ENCODE measurements around the gene FCGR3B.
"Not testable (repeated sequence)": the region's sequence is repeated elsewhere in the genome, so short reads cannot be mapped to it uniquely, and the experiment has no call there.

DNA sequence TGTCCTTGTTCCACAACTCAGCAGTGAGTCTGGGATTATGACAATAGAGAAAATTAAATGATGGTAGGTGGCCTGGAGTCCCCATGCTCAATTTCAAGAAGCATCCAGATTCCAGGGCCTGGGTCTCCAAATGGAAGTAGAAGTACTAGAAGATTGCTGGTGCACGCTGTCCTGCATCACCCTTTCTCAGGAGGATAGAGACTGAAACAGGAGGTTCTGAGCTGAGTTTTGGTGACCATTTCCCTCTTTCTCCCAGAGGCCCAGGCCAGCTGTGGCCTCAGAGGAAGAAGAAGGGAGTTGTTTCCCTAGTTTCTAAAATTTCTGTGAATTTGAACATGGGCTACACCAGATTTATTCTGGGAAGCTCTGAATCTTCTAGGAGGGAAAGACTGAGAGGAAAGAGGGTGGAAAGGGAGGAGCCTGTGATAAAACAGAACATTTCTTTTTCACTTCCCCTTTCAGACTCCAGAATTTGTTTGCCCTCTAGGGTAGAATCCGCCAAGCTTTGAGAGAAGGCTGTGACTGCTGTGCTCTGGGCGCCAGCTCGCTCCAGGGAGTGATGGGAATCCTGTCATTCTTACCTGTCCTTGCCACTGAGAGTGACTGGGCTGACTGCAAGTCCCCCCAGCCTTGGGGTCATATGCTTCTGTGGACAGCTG is 50.0 kb downstream of the FCGR3B start:
- TF ChIP-seq, protein P1, sequence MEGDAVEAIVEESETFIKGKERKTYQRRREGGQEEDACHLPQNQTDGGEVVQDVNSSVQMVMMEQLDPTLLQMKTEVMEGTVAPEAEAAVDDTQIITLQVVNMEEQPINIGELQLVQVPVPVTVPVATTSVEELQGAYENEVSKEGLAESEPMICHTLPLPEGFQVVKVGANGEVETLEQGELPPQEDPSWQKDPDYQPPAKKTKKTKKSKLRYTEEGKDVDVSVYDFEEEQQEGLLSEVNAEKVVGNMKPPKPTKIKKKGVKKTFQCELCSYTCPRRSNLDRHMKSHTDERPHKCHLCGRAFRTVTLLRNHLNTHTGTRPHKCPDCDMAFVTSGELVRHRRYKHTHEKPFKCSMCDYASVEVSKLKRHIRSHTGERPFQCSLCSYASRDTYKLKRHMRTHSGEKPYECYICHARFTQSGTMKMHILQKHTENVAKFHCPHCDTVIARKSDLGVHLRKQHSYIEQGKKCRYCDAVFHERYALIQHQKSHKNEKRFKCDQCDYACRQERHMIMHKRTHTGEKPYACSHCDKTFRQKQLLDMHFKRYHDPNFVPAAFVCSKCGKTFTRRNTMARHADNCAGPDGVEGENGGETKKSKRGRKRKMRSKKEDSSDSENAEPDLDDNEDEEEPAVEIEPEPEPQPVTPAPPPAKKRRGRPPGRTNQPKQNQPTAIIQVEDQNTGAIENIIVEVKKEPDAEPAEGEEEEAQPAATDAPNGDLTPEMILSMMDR (tag by site-specific recombination; IDR thresholded peaks at IDR 0.05), result not testable (repeated sequence)
- TF ChIP-seq, protein P2, sequence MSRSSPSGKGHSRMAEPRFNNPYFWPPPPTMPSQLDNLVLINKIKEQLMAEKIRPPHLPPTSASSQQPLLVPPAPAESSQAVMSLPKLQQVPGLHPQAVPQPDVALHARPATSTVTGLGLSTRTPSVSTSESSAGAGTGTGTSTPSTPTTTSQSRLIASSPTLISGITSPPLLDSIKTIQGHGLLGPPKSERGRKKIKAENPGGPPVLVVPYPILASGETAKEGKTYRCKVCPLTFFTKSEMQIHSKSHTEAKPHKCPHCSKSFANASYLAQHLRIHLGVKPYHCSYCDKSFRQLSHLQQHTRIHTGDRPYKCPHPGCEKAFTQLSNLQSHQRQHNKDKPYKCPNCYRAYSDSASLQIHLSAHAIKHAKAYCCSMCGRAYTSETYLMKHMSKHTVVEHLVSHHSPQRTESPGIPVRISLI (tag by site-specific recombination; IDR thresholded peaks at IDR 0.05), result not testable (repeated sequence)
- not testable (repeated sequence) for TF ChIP-seq RBAK (tag by site-specific recombination; IDR thresholded peaks at IDR 0.05); SP2 (tag by site-specific recombination; IDR thresholded peaks at IDR 0.05); BCL11A (tag by site-specific recombination; IDR thresholded peaks at IDR 0.05; ENCODE audit: low read depth); PRDM1 (tag by site-specific recombination; IDR thresholded peaks at IDR 0.05); ZNF530 (tag by site-specific recombination; IDR thresholded peaks at IDR 0.05; ENCODE audit: low read depth); HOXA7 (CRISPR knock-in tag; IDR thresholded peaks at IDR 0.05; ENCODE audit: borderline replicate concordance); ZSCAN30 (tag by site-specific recombination; IDR thresholded peaks at IDR 0.05)
- TF ChIP-seq, protein P3, sequence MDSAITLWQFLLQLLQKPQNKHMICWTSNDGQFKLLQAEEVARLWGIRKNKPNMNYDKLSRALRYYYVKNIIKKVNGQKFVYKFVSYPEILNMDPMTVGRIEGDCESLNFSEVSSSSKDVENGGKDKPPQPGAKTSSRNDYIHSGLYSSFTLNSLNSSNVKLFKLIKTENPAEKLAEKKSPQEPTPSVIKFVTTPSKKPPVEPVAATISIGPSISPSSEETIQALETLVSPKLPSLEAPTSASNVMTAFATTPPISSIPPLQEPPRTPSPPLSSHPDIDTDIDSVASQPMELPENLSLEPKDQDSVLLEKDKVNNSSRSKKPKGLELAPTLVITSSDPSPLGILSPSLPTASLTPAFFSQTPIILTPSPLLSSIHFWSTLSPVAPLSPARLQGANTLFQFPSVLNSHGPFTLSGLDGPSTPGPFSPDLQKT (IDR thresholded peaks at IDR 0.05; ENCODE audit: borderline replicate concordance, low read depth, low read length), result not testable (repeated sequence)
- TF ChIP-seq, protein P4, sequence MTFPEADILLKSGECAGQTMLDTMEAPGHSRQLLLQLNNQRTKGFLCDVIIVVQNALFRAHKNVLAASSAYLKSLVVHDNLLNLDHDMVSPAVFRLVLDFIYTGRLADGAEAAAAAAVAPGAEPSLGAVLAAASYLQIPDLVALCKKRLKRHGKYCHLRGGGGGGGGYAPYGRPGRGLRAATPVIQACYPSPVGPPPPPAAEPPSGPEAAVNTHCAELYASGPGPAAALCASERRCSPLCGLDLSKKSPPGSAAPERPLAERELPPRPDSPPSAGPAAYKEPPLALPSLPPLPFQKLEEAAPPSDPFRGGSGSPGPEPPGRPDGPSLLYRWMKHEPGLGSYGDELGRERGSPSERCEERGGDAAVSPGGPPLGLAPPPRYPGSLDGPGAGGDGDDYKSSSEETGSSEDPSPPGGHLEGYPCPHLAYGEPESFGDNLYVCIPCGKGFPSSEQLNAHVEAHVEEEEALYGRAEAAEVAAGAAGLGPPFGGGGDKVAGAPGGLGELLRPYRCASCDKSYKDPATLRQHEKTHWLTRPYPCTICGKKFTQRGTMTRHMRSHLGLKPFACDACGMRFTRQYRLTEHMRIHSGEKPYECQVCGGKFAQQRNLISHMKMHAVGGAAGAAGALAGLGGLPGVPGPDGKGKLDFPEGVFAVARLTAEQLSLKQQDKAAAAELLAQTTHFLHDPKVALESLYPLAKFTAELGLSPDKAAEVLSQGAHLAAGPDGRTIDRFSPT (tag by site-specific recombination; IDR thresholded peaks at IDR 0.05), result not testable (repeated sequence)
